Effector memory CD4-positive, alpha-beta T cell (primary cell): ENCODE data around the gene TMEM45B.
"Not testable (repeated sequence)": the region's sequence is repeated elsewhere in the genome, so short reads cannot be mapped to it uniquely, and the experiment has no call there.

ENCODE experiments used
- DNase-seq, 3 donors: peaks; one replicate each; pipeline ENCODE4 v3.0.0-alpha.2; 2020
- H3K27ac ChIP-seq: 2 replicates; pipeline ENCODE4 v1.7.0; 2013; ENCODE audit warnings: mild to moderate bottlenecking, low read length, moderate library complexity; ENCODE audit not compliant: insufficient read depth, poor library complexity, severe bottlenecking
- H3K27me3 ChIP-seq: replicated peaks from 2 replicates; pipeline ENCODE4 v1.7.0; 2013; ENCODE audit warnings: mild to moderate bottlenecking, low read length; ENCODE audit not compliant: insufficient read depth, control insufficient read depth, poor library complexity, severe bottlenecking
- H3K36me3 ChIP-seq: 2 replicates; pipeline ENCODE4 v1.7.0; 2013; ENCODE audit warnings: mild to moderate bottlenecking, low read length, moderate library complexity; ENCODE audit not compliant: control insufficient read depth, insufficient read depth
- H3K4me1 ChIP-seq: 2 replicates; pipeline ENCODE4 v1.7.0; 2013; ENCODE audit warnings: low read length, mild to moderate bottlenecking; ENCODE audit not compliant: control insufficient read depth, insufficient read depth, poor library complexity, severe bottlenecking
- H3K4me3 ChIP-seq: 2 replicates; pipeline ENCODE4 v1.7.0; 2013; ENCODE audit warnings: low read length, low read depth, mild to moderate bottlenecking; ENCODE audit not compliant: insufficient read depth, poor library complexity, severe bottlenecking
- H3K9me3 ChIP-seq: 2 replicates; pipeline ENCODE4 v1.7.0; 2013; ENCODE audit warnings: mild to moderate bottlenecking, low read length, moderate library complexity; ENCODE audit not compliant: control insufficient read depth

The TMEM45B gene

DNA sequence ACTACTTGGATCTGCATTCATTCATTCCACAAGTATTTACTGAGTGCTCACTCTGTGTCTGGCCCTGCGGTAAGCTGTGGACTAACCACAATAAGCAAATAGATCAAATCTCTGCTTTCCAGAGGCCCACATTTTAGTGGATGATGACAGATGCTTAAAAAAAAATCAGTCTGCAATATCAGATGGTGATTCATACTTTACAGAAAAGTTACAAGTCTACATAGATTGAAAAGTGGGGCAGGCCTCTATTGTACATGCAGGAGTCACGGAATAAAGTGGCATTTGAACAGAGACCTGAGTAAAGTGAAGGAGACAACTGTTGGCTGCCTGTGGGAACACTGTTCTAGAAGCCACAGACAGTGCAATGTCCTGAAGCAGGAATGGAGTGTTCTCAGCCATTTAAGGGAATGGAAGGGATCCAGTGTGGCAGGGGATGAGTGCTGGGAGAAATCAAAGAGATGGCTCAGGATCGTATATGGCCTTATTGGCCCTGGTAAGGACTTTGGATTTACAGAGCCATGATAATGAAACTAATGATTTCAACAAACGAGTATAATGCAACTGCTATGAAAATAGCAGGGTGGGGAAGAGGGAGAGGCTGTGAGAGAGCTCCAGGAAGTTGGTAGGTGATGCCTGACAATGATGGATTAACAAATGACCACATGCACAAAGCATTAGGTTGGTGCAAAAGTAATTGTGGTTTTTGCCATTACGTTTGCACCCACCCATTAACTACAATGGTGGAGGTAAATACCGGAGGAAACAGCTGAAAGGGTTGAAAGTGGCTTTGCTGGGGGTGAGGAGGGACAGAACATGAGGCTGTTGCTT, 31.1 kb downstream of the TMEM45B start:
- Histone ChIP-seq H3K4me3 (peak overlapping the region; percentile 15), H3K27ac (peak overlapping the region; percentile 53), H3K36me3 (no peaks in the 10 kb centered on the region), H3K4me1 (peaks cover 7% of the 10 kb centered on the region), H3K9me3 (no peaks in the 10 kb centered on the region), H3K27me3 (no peaks in the 10 kb centered on the region)
- peak in 1 of 3 donors; percentile 18 for DNase-seq

DNA sequence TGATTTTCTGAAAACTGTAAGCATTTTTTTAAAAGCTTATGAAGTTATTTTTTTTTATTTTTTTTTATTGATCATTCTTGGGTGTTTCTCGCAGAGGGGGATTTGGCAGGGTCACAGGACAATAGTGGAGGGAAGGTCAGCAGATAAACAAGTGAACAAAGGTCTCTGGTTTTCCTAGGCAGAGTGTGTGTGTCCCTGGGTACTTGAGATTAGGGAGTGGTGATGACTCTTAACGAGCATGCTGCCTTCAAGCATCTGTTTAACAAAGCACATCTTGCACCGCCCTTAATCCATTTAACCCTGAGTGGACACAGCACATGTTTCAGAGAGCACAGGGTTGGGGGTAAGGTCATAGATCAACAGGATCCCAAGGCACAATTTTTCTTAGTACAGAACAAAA, 31.7 kb downstream of the TMEM45B start:
- not testable (repeated sequence) for H3K36me3 ChIP-seq, DNase-seq, H3K9me3 ChIP-seq, H3K27ac ChIP-seq, H3K27me3 ChIP-seq, H3K4me3 ChIP-seq, H3K4me1 ChIP-seq

DNA sequence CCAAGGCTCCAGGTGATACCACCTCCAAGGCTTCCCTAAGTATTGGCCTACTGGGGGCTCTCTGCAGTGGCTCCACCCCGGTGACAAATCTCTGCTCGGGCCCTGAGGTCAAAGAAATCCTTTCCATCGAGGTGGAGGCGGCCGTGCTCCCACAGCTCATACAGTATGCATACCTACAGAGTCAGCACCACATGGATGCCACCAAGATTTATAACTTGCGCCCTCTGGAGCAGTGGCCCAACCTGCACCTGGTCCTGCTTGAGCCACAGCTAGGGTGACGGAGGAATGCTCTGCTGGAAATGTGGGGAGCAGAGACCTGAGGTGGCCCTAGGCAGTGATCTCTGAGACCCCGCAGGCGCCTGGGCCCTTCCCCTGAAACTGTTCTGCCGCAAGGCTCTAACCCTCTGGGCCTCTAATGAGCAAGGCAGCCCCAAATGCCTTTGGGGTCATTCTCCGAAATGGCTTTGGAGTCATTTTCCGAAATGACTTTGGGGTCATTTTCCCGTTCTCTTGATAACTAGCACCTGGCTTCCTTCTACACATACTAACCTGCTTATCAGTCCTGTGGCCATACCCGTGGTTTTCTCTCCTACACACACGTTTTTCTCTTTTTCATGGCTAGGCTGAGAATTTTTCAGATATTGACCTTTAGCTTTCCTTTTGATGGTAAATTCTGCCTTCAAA, 33.9 kb downstream of the TMEM45B start:
- H3K27ac ChIP-seq = no peak overlapping the region
- DNase-seq = no peak
- H3K9me3 ChIP-seq = no peaks in the 10 kb centered on the region
- no peak overlapping the region for H3K4me3 ChIP-seq
- no peaks in the 10 kb centered on the region for H3K36me3 ChIP-seq
- H3K27me3 ChIP-seq = no peaks in the 10 kb centered on the region
- H3K4me1 ChIP-seq = peaks cover 24% of the 10 kb centered on the region

DNA sequence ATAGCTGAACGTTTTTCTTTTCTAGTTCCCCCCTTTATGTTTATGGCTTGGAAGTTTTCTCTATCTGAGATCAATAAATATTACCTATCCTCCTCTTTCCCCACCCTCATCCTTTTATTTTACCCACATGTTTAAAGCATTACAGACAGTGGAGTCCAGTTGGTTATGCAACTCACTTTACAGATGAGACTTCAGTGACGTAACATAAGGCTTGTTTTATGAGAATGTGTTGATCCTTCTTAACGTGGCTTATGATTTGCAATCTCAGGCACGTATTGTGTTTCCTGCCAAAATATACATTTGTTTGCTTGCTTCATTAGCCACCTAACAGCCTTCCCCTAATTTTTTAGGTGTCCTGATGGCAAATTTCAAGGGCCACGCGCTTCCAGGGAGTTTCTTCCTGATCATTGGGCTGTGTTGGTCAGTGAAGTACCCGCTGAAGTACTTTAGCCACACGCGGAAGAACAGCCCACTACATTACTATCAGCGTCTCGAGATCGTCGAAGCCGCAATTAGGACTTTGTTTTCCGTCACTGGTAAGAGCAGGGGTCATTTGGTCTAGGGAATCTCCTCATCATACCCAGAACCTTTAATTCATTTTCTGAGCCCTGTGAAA, 36.6 kb downstream of the TMEM45B start:
- H3K36me3 ChIP-seq = peaks cover 3% of the 10 kb centered on the region
- H3K4me3 ChIP-seq = no peak overlapping the region
- no peak overlapping the region for H3K27ac ChIP-seq
- H3K4me1 ChIP-seq = peaks cover 23% of the 10 kb centered on the region
- H3K27me3 ChIP-seq = no peaks in the 10 kb centered on the region
- DNase-seq = no peak
- H3K9me3 ChIP-seq = no peaks in the 10 kb centered on the region

DNA sequence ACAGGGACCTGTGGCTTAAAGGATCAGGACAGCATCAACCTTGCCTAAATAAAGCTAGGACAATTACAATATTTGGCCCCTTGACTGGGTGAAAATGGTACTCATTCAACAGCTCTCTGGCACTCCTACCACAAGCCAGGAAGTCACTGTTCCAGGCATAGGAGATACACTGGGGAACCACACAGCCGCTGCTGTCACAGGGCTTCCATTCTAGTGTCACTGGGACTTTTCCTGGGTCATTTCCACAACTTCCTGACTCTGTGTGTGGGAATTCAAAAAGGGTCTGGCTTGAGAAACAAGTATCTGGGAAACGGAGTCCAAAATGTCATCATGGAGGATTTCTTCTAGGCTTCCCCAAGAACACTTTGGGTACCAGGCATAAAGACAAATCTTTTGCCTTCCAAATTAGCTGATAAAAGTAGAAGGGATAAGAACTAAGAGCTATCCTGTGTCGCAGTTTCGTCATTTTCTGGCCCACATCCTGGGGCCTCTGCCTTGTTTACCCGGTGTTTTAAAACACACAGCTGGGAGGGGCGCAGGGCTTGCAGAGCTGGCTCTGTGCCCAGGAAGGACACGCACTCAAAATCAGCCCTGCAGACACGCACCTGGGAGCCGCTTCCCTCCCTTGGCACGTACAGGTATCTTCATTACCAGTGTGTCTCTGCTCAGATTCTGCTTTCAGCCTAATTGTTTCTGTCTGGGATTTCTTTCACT, 38.0 kb downstream of the TMEM45B start:
- peak; percentile 10 to 68 (median 55) for DNase-seq
- H3K36me3 ChIP-seq = peaks cover 3% of the 10 kb centered on the region
- H3K27ac ChIP-seq = peak overlapping the region; percentile 69
- no peaks in the 10 kb centered on the region for H3K9me3 ChIP-seq
- H3K4me3 ChIP-seq = no peak overlapping the region
- no peaks in the 10 kb centered on the region for H3K27me3 ChIP-seq
- peaks cover 26% of the 10 kb centered on the region for H3K4me1 ChIP-seq

DNA sequence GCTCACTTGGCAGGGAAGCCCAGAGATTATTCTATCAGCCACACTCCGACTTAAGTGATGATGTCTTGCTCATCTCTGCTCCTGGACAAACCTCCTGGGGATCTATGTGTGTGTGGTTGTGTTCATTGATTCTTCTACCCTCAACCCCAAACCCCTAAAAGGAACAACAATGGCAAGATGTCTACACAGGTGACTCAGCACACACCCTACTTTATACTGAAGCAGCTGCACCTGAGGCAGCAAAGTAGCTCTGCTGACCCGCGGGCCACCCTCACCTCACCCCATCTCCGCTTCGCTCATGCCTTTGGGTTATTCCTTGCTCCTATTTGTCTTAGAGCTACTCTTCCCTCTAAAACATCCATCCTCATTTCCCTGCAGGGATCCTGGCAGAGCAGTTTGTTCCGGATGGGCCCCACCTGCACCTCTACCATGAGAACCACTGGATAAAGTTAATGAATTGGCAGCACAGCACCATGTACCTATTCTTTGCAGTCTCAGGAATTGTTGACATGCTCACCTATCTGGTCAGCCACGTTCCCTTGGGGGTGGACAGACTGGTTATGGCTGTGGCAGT, 38.7 kb downstream of the TMEM45B start:
- Histone ChIP-seq H3K27ac (peak overlapping the region; percentile 69), H3K4me1 (peaks cover 27% of the 10 kb centered on the region), H3K4me3 (no peak overlapping the region), H3K9me3 (no peaks in the 10 kb centered on the region), H3K36me3 (peaks cover 3% of the 10 kb centered on the region), H3K27me3 (no peaks in the 10 kb centered on the region)
- DNase-seq = no peak

DNA sequence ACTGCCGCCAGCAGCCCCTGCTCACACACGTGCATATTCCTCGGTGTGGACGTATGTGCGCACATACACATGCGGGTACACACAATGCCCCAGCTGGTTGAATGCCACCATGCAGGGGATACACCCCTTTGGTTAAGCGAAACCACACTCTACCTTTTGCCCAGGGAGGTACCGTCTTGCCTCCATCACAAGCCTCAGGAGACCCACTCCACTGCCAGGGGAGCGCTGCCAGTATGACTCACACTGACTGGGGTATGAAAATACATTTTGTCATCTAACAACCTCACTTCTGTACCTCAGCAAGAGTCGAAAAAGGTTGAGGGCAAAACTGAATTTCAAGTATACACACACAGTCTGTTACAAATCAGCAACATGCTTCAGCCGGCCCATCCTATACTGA, 39.4 kb downstream of the TMEM45B start:
- peaks cover 27% of the 10 kb centered on the region for H3K4me1 ChIP-seq
- no peak for DNase-seq

DNA sequence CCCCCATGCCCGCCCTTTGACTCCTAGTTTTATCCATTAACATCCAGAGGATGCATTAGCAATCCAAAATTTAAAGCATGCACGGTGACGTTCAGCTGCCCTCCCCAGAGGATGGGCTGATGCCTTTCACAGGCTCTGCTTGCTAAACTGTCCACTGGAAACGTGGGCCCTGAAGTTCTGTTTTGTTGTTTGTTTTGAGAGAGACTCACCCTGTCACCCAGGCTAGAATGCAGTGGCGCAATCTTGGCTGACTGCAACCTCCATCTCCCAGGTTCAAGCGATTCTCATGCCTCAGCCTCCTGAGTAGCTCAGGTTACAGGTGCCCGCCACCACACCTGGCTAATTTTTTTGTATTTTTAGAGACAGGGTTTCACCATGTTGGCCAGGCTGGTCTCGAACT, 40.4 kb downstream of the TMEM45B start:
- H3K27ac ChIP-seq = no peak overlapping the region
- no peaks in the 10 kb centered on the region for H3K9me3 ChIP-seq
- H3K4me3 ChIP-seq = no peak overlapping the region
- no peak for DNase-seq
- peaks cover 34% of the 10 kb centered on the region for H3K4me1 ChIP-seq
- no peaks in the 10 kb centered on the region for H3K27me3 ChIP-seq
- peaks cover 6% of the 10 kb centered on the region for H3K36me3 ChIP-seq

More for the DNA sequence above, 39.4 kb downstream of the TMEM45B start:
- Histone ChIP-seq H3K27me3 (no peaks in the 10 kb centered on the region), H3K27ac (no peak overlapping the region), H3K36me3 (peaks cover 3% of the 10 kb centered on the region), H3K4me3 (no peak overlapping the region), H3K9me3 (no peaks in the 10 kb centered on the region)

DNA sequence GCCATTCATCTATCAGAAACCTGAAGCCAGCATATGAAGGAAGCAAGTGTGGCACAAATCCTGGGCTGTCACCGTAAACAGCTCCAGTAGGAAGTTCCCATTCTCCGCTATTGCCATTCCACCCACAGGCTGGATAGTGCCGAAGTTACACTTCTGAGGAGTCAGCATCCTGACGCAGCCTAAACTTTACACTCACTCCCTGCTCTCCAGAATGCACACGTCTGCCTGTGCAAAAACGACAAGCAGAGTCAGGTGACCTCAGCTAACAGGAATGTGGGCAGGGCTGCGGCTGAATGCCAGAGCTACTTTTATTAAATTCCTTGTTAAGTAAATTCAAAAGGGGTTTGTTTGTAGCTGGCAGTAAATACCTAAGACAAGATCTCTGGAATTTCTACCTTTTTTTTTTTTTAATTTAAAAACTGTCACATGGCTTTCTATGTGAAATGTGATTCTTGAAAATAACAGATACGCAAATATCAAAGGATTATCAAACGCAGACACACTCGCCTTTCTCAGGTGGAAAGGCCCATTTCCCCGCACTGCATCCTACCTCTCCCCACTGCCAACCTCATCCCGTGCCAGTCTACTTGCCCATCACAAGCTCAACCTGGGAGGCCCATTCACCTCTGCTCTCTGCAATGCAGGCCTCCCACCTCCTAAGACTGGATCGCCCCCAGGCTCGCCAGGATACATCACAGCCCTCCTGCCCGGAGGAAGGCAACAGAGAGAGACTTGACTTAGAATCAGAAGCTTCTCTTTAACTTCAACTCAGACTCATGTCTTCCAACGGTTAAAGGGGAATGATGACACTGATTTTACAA, 46.3 kb downstream of the TMEM45B start:
- no peak overlapping the region for H3K4me3 ChIP-seq
- DNase-seq = no peak
- H3K27ac ChIP-seq = no peak overlapping the region
- H3K27me3 ChIP-seq = no peaks in the 10 kb centered on the region
- H3K9me3 ChIP-seq = no peaks in the 10 kb centered on the region
- peaks cover 38% of the 10 kb centered on the region for H3K36me3 ChIP-seq
- H3K4me1 ChIP-seq = peaks cover 19% of the 10 kb centered on the region
